NCI-H2029 treated with DMSO at 0.1 percent for 48 hours (cell line): ENCODE results near the gene RAI1.
"Not testable (repeated sequence)": the region's sequence is repeated elsewhere in the genome, so short reads cannot be mapped to it uniquely, and the experiment has no call there.

Source experiments
- DNase-seq: peaks from one replicate; lab custom pipeline; 2025; lab: John Stamatoyannopoulos, UW

RAI1 gene

GRCh38 chr17:17804007-17804406, 122.7 kb downstream of the RAI1 start:
- DNase-seq, result no peak

GRCh38 chr17:17805575-17805974, 124.3 kb downstream of the RAI1 start:
- DNase-seq, result no peak

GRCh38 chr17:17806035-17806434, 124.8 kb downstream of the RAI1 start:
- no peak for DNase-seq

GRCh38 chr17:17806611-17807274, 125.5 kb downstream of the RAI1 start:
- no peak for DNase-seq

- no peak for DNase-seq
Observed at GRCh38 chr17:17807440-17807839, 126.2 kb downstream of the RAI1 start.

- DNase-seq, result not testable (repeated sequence)
Observed at GRCh38 chr17:17808200-17808599, 126.9 kb downstream of the RAI1 start.

- DNase-seq, result no peak
Observed at GRCh38 chr17:17808706-17809432, 127.6 kb downstream of the RAI1 start.

GRCh38 chr17:17809531-17810083, 128.3 kb downstream of the RAI1 start:
- no peak for DNase-seq

- no peak for DNase-seq
Observed at GRCh38 chr17:17810084-17810894, 129.0 kb downstream of the RAI1 start.

- DNase-seq, result no peak
Observed at GRCh38 chr17:17810895-17811248, 129.6 kb downstream of the RAI1 start.

GRCh38 chr17:17811381-17812210, 130.3 kb downstream of the RAI1 start:
- no peak for DNase-seq

GRCh38 chr17:17812211-17813054, 131.2 kb downstream of the RAI1 start:
- DNase-seq, result no peak

- no peak for DNase-seq
Observed at GRCh38 chr17:17813055-17813724, 131.9 kb downstream of the RAI1 start.

- DNase-seq, result no peak
Observed at GRCh38 chr17:17813725-17814095, 132.5 kb downstream of the RAI1 start.

- DNase-seq, result no peak
Observed at GRCh38 chr17:17814162-17815061, 133.2 kb downstream of the RAI1 start.

GRCh38 chr17:17815062-17815406, 133.8 kb downstream of the RAI1 start:
- no peak for DNase-seq

GRCh38 chr17:17815436-17816200, 134.4 kb downstream of the RAI1 start:
- no peak for DNase-seq

- DNase-seq, result no peak
Observed at GRCh38 chr17:17816240-17816814, 135.1 kb downstream of the RAI1 start.
